Measurements from ENCODE around the gene RARS1. TPM values are rescaled to one million over a fixed set of nuclear protein-coding genes. Genes with fewer than 3 reads are reported as not detected.

Gene RARS1
- polyA plus RNA-seq, 1 experiment: 32.2 TPM

GRCh38 chr5:168447808-168448207 lies 38.5 kb upstream of the RARS1 start:
- no peaks in the 10 kb centered on the region for H3K36me3 ChIP-seq (ENCODE audit: control insufficient read depth, insufficient read depth, low read length)
- POLR2A ChIA-PET: no interaction called here
- DNase-seq (ENCODE audit: low read depth): no peak
- no peak overlapping the region for H3K4me3 ChIP-seq (ENCODE audit: low read depth, low read length)
- CTCF ChIA-PET: no interaction called here
- H3K27me3 ChIP-seq (ENCODE audit: control insufficient read depth, insufficient read depth, low read length): no peaks in the 10 kb centered on the region
- no peak for TF ChIP-seq CTCF (IDR thresholded peaks at IDR 0.05; ENCODE audit: insufficient read depth, low read depth, low read length)

GRCh38 chr5:168449166-168449565 lies 37.1 kb upstream of the RARS1 start:
- H3K4me3 ChIP-seq (ENCODE audit: low read depth, low read length): no peak overlapping the region
- no peaks in the 10 kb centered on the region for H3K27me3 ChIP-seq (ENCODE audit: control insufficient read depth, insufficient read depth, low read length)
- H3K36me3 ChIP-seq (ENCODE audit: control insufficient read depth, insufficient read depth, low read length): no peaks in the 10 kb centered on the region
- ChIA-PET POLR2A (no interaction called here), CTCF (interaction anchor here (1.8 kb wide), 1 partner anchor 10 kb away, joined by 7 read pairs; no protein-coding TSS in a partner anchor)
- DNase-seq (ENCODE audit: low read depth): no peak
- no peak for TF ChIP-seq CTCF (IDR thresholded peaks at IDR 0.05; ENCODE audit: insufficient read depth, low read depth, low read length)

- no peaks in the 10 kb centered on the region for H3K36me3 ChIP-seq (ENCODE audit: control insufficient read depth, insufficient read depth, low read length)
- POLR2A ChIA-PET: no interaction called here
- TF ChIP-seq CTCF (IDR thresholded peaks at IDR 0.05; ENCODE audit: insufficient read depth, low read depth, low read length): no peak
- DNase-seq (ENCODE audit: low read depth): no peak
- no peaks in the 10 kb centered on the region for H3K27me3 ChIP-seq (ENCODE audit: control insufficient read depth, insufficient read depth, low read length)
- no peak overlapping the region for H3K4me3 ChIP-seq (ENCODE audit: low read depth, low read length)
- CTCF ChIA-PET: interaction anchor here (0.7 kb wide), 1 partner anchor 11 kb away, joined by 3 read pairs; no protein-coding TSS in a partner anchor
Measured at GRCh38 chr5:168451565-168451964, 34.7 kb upstream of the RARS1 start.

- ChIA-PET CTCF (no interaction called here), POLR2A (no interaction called here)
- Histone ChIP-seq H3K4me3 (ENCODE audit: low read depth, low read length) (no peak overlapping the region), H3K27me3 (ENCODE audit: control insufficient read depth, insufficient read depth, low read length) (no peaks in the 10 kb centered on the region), H3K36me3 (ENCODE audit: control insufficient read depth, insufficient read depth, low read length) (no peaks in the 10 kb centered on the region; the same call in 1 of the 2 replicates)
- no peak for DNase-seq (ENCODE audit: low read depth)
- no peak for TF ChIP-seq CTCF (IDR thresholded peaks at IDR 0.05; ENCODE audit: insufficient read depth, low read depth, low read length)
Measured at GRCh38 chr5:168455201-168455600, 31.1 kb upstream of the RARS1 start.

GRCh38 chr5:168457542-168457941 lies 28.7 kb upstream of the RARS1 start:
- POLR2A ChIA-PET: no interaction called here
- no peak overlapping the region for H3K4me3 ChIP-seq (ENCODE audit: low read depth, low read length)
- H3K36me3 ChIP-seq (ENCODE audit: control insufficient read depth, insufficient read depth, low read length): no peaks in the 10 kb centered on the region; the same call in 1 of the 2 replicates
- CTCF ChIA-PET: interaction anchor here (1.4 kb wide), 1 partner anchor 14 kb away, joined by 4 read pairs; no protein-coding TSS in a partner anchor
- no peaks in the 10 kb centered on the region for H3K27me3 ChIP-seq (ENCODE audit: control insufficient read depth, insufficient read depth, low read length)
- no peak for TF ChIP-seq CTCF (IDR thresholded peaks at IDR 0.05; ENCODE audit: insufficient read depth, low read depth, low read length)
- no peak for DNase-seq (ENCODE audit: low read depth)
